Fibroblast of skin of abdomen (primary cell): Measurements from ENCODE around the gene UBTFL1. TPM values are rescaled to one million over a fixed set of nuclear protein-coding genes. Genes with fewer than 3 reads are reported as not detected.
"Not testable (repeated sequence)": the region's sequence is repeated elsewhere in the genome, so short reads cannot be mapped to it uniquely, and the experiment has no call there.

ENCODE experiments used
- DNase-seq: peaks from one replicate; pipeline ENCODE4 v3.0.0-alpha.2; 2013
- polyA plus RNA-seq, 2 experiments: library from polyadenylated mRNA; unstranded; fragments of 120-200 nt; gene quantifications; one replicate each; pipeline ENCODE4 v1.2.1, GENCODE V29; 2013; ENCODE audit not compliant: insufficient read length in 2 of 2

Gene UBTFL1, protein sequence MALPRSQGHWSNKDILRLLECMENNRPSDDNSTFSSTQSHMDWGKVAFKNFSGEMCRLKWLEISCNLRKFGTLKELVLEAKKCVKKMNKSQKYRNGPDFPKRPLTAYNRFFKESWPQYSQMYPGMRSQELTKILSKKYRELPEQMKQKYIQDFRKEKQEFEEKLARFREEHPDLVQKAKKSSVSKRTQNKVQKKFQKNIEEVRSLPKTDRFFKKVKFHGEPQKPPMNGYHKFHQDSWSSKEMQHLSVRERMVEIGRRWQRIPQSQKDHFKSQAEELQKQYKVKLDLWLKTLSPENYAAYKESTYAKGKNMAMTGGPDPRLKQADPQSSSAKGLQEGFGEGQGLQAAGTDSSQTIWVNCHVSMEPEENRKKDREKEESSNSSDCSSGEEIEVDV
- not detected for polyA plus RNA-seq (2013, experiment 1 of 2; ENCODE audit: insufficient read length)
- polyA plus RNA-seq (2013, experiment 2 of 2; ENCODE audit: insufficient read length): not detected

DNA sequence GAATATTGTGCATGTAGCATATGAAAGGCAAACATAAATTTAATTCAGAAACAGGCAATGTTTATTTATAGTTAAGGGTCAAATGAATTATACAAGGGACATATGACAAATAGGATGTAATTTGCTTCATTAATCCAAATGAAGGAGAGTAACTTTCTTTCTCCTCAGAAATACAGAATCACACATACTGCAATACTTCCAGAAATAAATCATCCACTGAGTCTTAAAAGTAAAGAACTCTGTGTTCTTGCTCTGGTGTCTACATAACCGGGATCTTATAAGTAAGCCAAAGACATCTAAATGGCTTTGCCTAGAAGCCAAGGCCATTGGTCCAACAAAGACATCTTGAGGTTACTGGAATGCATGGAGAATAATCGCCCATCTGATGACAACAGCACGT lies at the start of gene UBTFL1:
Gene UBTFL1, plus strand, starts transcription at position 301 of the 400 bp plus-strand sequence. Its CDS starts 0 bp downstream, at position 301.
- DNase-seq: not testable (repeated sequence)

DNA sequence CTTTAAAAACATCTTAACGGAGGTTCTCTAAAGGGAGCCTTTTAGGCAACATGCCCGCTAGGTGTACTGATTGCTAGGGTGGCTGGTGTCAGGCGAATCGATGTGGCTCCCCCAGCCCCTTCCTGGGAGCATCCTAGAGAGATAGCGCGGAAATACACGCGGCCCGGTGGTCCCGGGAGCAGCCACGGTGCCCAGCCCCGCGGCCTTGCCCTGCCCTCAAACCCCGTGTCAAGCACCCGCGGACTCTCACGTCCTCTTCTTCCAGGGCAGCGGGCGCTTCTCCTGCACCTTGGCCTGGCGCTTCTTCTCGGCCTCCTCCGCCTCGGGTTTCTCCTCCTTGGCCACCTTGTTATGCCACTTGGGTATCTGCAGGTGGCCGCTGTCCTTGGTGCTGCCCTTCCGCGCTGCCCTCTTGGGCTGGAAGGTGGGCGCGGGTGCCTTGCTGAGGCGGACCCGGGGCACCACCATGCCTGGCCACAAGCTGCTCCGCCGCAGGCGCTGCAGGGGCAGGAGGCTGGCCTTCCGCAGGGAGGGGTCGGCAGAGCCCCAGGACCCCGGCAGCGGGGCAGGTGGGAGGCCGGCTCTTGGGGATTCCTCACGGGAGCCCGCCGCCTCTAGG lies 34.0 kb upstream of the UBTFL1 start:
- not testable (repeated sequence) for DNase-seq

DNA sequence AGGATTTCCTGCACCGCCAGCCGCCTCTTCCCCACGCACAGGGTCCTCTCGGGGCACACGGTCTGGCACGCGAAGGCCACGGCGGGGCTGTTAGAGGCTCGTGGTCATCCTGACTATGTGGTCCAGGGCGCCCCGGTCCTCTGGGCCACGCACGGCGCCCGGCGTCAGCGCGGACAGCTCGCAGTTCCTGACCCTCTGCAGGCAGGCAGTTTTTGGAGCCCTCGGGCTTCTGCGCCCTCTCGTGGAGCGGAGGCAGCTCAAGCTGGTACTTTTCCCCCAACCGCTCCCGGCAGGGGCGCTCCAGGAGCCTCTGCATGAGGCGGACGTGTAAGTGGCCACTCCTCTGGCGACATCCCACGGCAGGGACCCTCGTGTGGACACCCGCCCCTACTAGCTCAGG lies 33.4 kb upstream of the UBTFL1 start:
- not testable (repeated sequence) for DNase-seq

DNA sequence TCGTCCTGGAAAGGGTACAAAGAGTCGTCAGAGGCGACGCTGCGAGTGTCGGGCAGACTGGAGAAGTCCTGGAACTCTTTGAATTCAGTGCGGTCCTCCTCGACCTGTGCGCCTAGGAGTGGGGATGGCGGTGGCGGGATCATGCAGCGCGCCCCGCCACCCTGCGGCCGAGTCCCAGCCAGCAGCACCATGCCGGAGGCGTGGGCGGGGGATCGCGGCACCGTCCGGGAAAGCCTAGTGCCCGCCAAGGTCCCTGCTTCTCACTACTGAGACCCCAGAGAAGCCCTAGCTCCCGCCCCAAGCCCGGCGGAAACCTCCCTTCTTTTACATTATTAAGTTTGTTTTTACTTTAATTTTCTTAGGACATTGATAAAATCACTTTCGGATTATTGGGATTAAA lies 32.2 kb upstream of the UBTFL1 start:
- DNase-seq: not testable (repeated sequence)

DNA sequence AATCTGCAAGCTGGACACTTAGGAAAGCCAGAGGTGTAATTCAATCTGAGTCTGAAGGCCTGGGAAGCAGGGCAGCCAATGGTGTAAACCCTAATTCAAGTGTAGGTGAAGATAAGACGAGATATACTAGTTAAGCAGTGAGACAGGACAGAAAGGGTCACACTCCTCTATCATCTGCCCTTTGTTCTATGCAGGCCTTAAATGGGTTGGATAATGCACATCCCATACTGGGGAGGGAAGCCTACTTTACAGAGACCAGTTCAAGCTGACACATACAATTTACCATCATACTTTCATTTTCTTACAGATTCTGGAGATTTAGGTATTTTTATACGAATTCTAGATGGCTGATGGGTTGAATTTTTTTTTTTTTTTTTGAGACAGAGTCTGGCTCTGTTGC lies 3.0 kb downstream of the UBTFL1 start:
- DNase-seq: not testable (repeated sequence)

DNA sequence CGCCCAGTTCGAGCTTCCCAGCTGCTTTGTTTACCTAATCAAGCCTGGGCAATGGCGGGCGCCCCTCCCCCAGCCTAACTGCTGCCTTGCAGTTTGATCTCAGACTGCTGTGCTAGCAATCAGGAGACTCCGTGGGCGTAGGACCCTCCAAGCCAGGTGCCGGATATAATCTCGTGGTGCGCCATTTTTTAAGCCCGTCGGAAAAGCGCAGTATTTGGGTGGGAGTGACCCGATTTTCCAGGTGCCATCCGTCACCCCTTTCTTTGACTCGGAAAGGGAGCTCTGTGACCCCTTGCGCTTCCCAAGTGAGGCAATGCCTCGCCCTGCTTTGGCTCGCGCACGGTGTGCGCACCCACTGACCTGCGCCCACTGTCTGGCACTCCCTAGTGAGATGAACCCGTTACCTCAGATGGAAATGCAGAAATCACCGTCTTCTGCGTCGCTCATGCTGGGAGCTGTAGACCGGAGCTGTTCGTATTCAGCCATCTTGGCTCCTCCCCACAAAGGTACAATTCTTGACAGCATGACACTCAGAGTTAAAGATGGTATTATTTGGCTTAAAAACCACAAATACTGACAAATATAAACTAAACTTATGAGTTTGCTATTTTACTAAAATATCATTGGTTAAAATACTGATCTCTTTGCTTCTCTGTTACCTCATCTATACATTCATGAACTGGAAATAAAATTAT lies 9.6 kb downstream of the UBTFL1 start:
- not testable (repeated sequence) for DNase-seq

DNA sequence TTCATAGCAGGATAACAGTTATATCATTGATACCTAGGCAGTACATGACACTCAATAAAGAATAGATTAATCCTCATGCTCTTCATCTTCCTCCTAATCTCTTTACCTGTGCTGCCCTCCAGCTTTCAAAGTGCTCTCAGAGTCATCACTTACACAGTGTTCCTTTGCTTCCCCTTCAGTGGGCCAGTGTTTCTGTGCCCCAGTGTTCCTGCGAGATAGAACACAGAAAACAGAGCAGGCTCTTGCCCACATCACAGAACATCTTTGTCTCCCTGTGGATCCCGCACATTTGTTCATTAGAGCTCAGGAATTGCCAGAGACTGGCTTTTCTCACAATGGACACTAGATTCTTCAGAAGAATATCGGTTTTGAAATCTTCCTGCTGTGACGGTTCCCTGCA lies 12.5 kb downstream of the UBTFL1 start:
- not testable (repeated sequence) for DNase-seq

DNA sequence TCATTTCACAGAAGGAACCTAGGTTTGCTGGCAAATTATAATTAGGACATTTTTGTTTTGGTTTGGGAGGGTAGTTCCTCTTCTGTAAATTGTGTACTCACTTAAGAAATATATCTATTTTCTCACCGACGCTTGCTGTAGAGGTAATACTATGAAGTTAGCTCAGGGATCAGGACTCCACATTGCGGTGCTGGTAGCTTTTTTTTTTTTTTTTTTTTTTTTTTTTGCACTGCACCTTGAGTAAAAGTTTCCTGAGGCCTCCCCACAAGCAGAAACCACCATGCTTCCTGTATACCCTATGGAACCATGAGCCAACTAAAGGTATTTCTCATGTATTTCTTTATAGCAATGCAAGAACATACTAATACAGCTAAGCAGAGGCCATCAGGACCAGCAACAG lies 14.7 kb downstream of the UBTFL1 start:
- DNase-seq: no peak

DNA sequence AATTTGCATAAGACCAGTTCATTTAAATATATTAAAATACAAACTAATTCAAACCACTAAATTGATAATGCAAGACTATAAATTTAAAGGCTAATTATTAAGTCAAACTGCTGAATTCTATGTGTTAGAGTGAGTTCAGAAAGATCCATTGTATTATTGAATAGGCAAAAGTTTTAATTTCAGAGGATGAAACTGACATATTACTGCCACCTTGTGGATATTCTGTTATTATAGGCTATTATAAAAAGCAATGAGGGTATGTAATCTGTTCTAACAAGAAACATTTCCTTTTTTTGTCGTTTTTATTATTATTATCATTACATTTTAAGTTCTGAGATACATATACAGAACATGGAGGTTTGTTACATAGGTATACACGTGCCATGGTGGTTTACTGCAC lies 27.8 kb downstream of the UBTFL1 start:
- DNase-seq: no peak

DNA sequence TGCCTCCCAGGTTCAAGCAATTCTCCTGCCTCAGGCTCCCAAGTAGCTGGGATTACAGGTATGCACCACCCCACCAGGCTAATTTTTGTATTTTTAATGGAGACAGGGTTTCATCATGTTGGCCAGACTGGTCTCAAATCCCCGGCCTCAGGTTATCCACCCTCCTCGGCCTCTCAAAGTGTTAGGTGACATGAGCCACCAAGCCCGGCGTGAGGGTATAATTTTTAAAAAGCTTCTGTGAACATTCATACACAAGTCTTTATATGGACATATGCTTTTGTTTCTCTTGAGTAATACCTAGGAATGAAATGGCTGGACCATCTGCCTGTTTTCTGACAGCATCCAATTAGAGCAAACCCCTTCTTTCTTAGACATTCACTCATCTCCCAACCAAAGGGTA lies 34.4 kb downstream of the UBTFL1 start:
- no peak for DNase-seq

DNA sequence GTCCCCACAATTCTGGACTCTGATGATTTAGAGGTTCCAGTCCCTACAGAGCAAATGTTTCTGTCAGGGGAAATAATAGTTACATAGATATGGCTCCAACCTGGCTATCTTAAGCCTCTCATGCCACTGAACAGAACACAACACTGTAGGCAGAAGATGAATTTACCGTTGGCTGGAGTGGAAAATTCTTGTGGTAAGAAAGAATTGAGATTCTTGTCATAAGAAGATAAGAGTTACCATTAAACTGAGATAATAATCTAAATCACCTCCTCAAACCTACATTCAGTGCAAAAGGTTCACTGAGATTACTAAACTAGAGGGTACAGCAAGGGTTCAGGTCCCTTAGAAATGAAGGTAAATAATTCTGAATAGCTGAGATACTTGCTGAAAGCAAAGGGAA lies 38.6 kb downstream of the UBTFL1 start:
- DNase-seq: no peak

DNA sequence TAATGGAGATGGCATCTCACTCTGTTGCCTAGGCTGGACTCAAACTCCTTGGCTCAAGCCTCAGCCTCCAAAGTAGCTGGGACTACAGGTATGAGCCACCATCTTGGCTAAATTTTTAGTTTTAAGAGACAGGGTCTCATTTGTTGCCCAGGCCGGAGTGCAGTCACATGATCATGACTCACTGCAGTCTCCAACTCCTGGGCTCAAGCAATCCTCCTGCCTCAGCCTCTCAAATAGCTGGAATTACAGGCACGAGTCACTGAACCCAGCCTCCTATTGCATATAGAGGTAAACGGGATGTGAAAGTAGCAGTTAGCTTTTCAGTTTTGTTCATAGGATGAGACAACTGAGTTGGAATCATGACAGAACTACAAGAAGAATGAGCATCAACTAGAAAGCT lies 39.2 kb downstream of the UBTFL1 start:
- DNase-seq: no peak

DNA sequence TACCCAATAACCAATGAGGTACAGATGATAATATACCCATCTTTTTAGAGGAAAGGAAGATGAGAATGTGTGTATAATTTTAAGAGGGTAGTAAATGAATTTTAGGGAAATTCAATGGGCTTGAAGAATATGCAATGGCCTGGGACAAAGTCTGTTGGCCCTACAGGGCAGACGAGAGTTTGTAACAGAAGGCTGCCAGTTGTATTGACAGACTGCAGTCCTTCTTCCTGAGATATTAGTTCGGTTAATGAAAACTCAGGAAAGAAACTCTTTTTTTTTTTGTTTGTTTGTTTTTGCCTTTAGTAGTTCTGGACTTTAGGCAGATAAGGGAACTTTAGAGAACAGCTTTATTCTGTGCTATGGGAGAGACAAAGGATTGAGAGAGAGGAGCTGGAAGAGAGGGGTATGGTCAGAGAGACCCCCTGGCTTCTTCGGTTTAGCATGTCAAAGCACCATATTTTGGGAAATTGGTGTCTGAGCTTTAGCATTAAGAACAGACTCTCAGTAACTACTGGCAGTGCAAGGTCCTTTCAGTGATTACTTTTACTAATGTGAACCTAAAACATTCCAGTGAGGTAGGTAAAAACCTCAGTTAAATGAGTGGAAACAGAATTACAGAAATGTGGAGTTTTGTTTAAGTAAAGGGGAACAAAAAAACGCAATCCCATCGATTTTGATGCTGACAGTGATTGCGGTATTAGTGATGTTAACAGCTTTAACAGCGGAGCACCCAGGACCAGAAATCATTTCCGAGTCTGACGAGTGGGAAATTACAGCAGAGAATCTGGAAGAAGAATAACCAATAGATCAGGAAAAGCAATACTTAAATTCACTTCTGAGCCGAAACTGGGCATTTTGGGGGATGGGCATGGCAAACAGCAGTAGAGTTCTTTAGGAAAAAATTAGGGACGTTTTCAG lies 48.1 kb downstream of the UBTFL1 start:
- DNase-seq: no peak

DNA sequence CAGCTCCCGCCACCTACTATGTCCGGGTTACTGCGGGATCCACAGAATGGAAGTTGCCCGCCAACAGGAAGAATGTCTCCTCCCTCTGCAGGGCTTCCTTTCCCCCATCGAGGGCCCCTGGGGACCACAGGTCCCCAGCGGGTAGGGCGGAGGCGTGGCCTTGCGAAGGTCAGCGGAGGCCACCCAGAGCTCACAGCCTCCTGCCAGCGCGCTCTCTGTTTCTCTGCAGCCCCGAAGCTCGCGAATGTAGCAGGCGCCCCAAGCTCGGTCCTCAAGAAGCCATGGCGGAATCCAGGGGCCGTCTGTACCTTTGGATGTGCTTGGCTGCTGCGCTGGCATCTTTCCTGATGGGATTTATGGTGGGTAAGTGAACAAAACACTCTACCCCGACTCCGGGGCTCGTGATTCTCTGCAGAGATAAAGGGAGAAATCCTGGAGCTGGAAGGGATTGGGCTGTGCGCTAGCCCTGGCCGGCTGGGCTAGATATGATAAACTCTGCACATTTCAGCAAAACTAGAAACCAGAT lies 48.8 kb downstream of the UBTFL1 start, which contains the start of gene NAALAD2:
Gene NAALAD2, plus strand, starts transcription at position 186 of the 526 bp plus-strand sequence. Its CDS starts 96 bp downstream, at position 282.
- peak; percentile 55 for DNase-seq

DNA sequence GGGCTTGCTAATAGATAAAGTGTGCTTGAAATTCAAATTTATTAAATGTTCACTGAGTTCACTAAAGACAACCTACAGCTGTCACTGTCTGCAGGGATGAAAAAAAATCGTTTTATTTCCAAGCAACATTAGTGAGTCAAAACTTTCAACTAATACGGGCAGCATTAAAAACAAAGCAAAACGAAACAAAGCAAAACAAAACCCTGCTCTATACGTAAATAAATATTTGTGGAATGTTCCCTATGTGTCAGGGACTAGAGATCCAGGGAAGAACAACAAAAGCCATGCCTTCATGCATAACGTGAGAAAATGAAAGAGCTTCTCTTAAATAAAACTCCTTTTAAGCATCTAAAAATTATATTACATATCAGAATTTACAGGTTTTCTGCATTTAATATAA lies 49.3 kb downstream of the UBTFL1 start:
- no peak for DNase-seq
